Smooth muscle cell of bladder (primary cell): Measurements from ENCODE around the gene SUMO1. TPM values are rescaled to one million over a fixed set of nuclear protein-coding genes. Genes with fewer than 3 reads are reported as not detected.

ENCODE experiments used
- total RNA-seq: library from RNA; depleted of rRNA; stranded (reverse); fragments of >200 nt; gene quantifications from 2 replicates; pipeline ENCODE4 v1.2.3, GENCODE V29; 2014

Gene SUMO1
- 115 and 120 TPM in 2 replicates for total RNA-seq

DNA sequence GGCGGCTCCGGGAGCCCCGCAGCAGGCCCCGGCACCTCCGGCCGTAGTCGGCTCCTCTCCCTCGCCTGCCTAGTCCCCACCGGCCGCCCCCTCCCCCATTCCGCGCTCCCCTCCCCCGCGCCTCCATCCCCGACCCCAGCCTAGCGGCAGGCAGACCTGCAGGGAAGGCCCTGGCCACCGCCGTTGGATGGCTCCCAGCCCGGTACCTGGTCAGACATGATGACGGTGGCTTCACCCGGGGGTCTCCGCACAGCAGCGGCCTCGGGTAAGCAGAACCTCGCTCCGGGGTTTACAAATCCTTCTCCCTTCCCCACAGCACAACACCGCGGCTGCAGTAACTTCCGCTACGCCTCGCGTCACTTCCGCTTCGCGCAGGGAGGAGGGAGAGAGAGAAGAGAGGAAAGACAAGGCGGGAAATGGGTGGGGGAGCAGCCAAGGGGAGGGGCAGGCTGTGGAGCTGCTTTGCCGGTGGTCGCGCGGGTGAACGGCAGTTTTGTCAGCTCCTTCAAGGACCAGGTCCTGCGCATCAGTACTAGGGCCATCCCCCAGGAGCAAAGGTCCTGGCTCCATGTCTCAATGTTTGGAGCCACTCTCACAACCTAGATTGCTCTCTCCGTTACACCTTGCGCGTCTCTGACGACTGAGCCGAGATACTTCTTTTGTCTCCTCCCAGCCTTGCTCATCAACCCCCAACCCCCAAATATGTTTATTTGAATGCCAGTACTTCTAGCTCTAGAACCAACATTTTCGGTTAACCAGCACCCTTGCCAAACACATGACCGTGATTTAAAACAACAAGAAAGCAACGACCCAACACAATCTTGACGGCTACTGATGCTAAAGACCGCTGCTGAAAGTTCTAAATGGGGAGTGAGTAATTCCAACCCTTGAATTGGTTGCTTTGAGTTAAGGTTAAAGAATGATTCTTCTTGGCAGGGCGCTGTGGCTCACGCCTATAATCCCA is at the start of gene SUMO1:
Gene SUMO1, minus strand, starts transcription at position 364 of the 964 bp plus-strand sequence. Its CDS starts 146 bp downstream, at position 218.

DNA sequence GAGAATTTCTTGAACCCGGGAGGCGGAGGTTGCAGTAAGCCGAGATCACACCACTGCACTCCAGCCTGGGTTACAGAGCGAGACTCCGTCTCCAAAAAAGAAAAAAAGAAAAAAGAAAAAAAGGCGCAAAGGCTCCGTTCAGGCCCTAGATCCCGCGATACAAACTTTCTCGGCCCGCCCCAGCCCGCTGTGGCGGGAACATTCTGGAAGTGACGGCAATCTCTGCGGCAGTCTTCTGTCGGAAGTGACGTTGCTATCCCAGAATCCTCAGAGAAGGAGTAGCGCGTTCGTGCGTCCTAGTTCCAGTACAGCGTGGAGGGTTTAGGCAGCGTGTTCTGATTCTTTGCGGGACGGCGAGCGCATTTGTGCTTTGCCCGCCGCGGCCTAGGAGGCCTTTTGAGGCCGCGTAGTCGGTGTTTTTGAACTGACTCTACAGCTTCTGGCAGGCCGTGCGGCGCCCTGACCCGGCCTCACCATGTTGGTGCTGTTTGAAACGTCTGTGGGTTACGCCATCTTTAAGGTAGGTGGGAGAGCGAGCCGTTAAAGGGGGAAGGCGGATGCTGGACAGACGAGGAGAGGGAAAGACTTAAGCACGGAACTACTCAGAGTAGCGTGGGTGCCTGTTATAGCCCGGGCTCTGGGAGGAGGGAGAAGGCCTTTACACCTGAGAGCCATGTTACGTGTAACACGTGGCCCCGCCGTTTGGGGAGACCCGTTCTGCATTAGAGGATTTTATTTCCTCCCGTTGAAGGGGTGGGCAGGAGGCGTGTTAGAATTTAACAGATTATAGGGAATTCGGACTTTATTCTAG is 27.3 kb upstream of the SUMO1 start, which contains the start of gene NOP58:
Gene NOP58, plus strand, starts transcription at position 297 of the 811 bp plus-strand sequence. Its CDS starts 179 bp downstream, at position 476.

Other genes starting within 250 kb of the SUMO1 start
- 68.4 and 109 TPM in 2 replicates for gene FZD7, start 204.7 kb downstream of the SUMO1 start, total RNA-seq
- under 0.01 and 0.28 TPM in 2 replicates for gene KIAA2012, start 165.3 kb downstream of the SUMO1 start, total RNA-seq
- 34.4 and 41.9 TPM in 2 replicates for gene NOP58, start 27.2 kb upstream of the SUMO1 start, total RNA-seq
- gene BMPR2, start 137.7 kb upstream of the SUMO1 start, total RNA-seq: 11.4 and 15.0 TPM in 2 replicates